HepG2 (cell line): ENCODE results near the gene VDAC2. TPM values are rescaled to one million over a fixed set of nuclear protein-coding genes. Genes with fewer than 3 reads are reported as not detected.

Source experiments
- ATAC-seq: fragments of 200-7000 bp; cut with Tn5 transposase; 3 replicates; pipeline ENCODE4 v1.9.1; 2020; ENCODE audit warnings: mild to moderate bottlenecking, moderate library complexity
- BruUV-seq: library from RNA; stranded (reverse); fragments of 400-500 nt; replicated peaks from 2 replicates; lab custom pipeline; 2021; lab: Mats Ljungman, UMichigan
- CTCF ChIA-PET: fragments of 300-600 bp; formaldehyde crosslinking; extraction: SDS; loops from one replicate; lab custom pipeline; 2021; ENCODE audit warnings: low total read pairs, inconsistent platforms, low intra/inter-chr PET ratio; lab: Yijun Ruan, JAX
- POLR2A ChIA-PET: fragments of 350-600 bp; sonication (Branson Sonifier 250); formaldehyde crosslinking; loops from one replicate; lab custom pipeline; 2020; ENCODE audit warnings: antibody characterized with exemption, inconsistent platforms; lab: Yijun Ruan, JAX
- DNase-seq: peaks from one replicate; pipeline ENCODE4 v3.0.0-alpha.2; 2015; ENCODE audit warnings: low spot score
- FAIRE-seq: peaks from 3 replicates; lab custom pipeline; 2011; peaks lifted over from hg19 to GRCh38; lab: Jason Lieb, UNC
- H2AFZ ChIP-seq: one replicate; pipeline ENCODE4 v1.6.1; 2011; ENCODE audit warnings: low read length, inconsistent platforms
- H3K27ac ChIP-seq: fragments of 300-600 bp; 3 replicates; pipeline ENCODE4 v1.8.0; 2011; ENCODE audit warnings: mixed run types, mild to moderate bottlenecking, mixed read lengths, low read length, inconsistent platforms; ENCODE audit not compliant: insufficient read depth; ENCODE audit errors: extremely low read length
- H3K27me3 ChIP-seq, 2 experiments: fragments of 200-600 bp in 1 of 2; 2 replicates in 1 of 2; 3 replicates in 1 of 2; pipeline versions ENCODE4 v1.6.0 to v1.8.0; 2011; ENCODE audit warnings: low read length in 2 of 2, mild to moderate bottlenecking in 2 of 2, moderate library complexity in 2 of 2, inconsistent platforms in 1 of 2; ENCODE audit not compliant: insufficient read depth in 2 of 2, control insufficient read depth in 1 of 2
- H3K36me3 ChIP-seq, 2 experiments: fragments of 200-600 bp in 1 of 2; replicated peaks in 1 of 2; 2 replicates in 1 of 2; 3 replicates in 1 of 2; pipeline versions ENCODE4 v1.5.1 to v1.8.0; 2011; ENCODE audit warnings: low read length in 2 of 2, inconsistent platforms in 1 of 2; ENCODE audit not compliant: insufficient read depth in 2 of 2, control insufficient read depth in 1 of 2
- H3K4me1 ChIP-seq: 2 replicates; pipeline ENCODE4 v1.5.1; 2012; ENCODE audit warnings: low read length, inconsistent platforms; ENCODE audit not compliant: insufficient read depth
- H3K4me2 ChIP-seq: 2 replicates; pipeline ENCODE4 v1.6.0; 2011; ENCODE audit warnings: low read depth, low read length, inconsistent platforms
- H3K4me3 ChIP-seq, 3 experiments: fragments of 200-600 bp in 1 of 3; sonication (generic), shearing (Covaris generic) in 1 of 3; replicated peaks in 1 of 3; 2 replicates each; pipeline ENCODE4 v1.5.1; 2011 to 2016; ENCODE audit warnings: low read length in 3 of 3, inconsistent platforms in 2 of 3, low read depth in 2 of 3, mild to moderate bottlenecking in 2 of 3, control low read depth in 1 of 3, mixed read lengths in 1 of 3; ENCODE audit not compliant: insufficient read depth in 1 of 3
- H3K79me2 ChIP-seq: one replicate; pipeline ENCODE4 v1.6.1; 2011; ENCODE audit warnings: low read length, inconsistent platforms; ENCODE audit not compliant: insufficient read depth
- H3K9ac ChIP-seq: 2 replicates; pipeline ENCODE4 v1.6.0; 2011; ENCODE audit warnings: mild to moderate bottlenecking, low read depth, low read length, inconsistent platforms; ENCODE audit not compliant: insufficient read depth
- H3K9me3 ChIP-seq: 2 replicates; pipeline ENCODE4 v1.5.1; 2012; ENCODE audit warnings: mild to moderate bottlenecking, low read length
- H4K20me1 ChIP-seq: 2 replicates; pipeline ENCODE4 v1.6.0; 2011; ENCODE audit warnings: inconsistent platforms, mild to moderate bottlenecking, low read length, moderate library complexity; ENCODE audit not compliant: insufficient read depth
- FLYWCH1 ChIP-seq: sonication (generic); formaldehyde crosslinking; IDR thresholded peaks from 2 replicates; pipeline ENCODE4 v1.8.1; 2023; ENCODE audit warnings: mild to moderate bottlenecking, missing genetic modification reagents
- HES4 ChIP-seq: sonication (generic); formaldehyde crosslinking; IDR thresholded peaks from 2 replicates; pipeline ENCODE4 v1.9.0; 2021; ENCODE audit warnings: mild to moderate bottlenecking, missing genetic modification reagents, borderline replicate concordance
- MBD4 ChIP-seq: IDR thresholded peaks from 2 replicates; pipeline ENCODE4 v1.6.1; 2012; ENCODE audit warnings: low read length, inconsistent platforms, borderline replicate concordance
- MTA1 ChIP-seq: sonication (generic); formaldehyde crosslinking; IDR thresholded peaks from 2 replicates; pipeline ENCODE4 v1.4.0; 2020; ENCODE audit warnings: missing genetic modification reagents, mild to moderate bottlenecking, borderline replicate concordance
- MXD4 ChIP-seq: IDR thresholded peaks from 2 replicates; pipeline ENCODE4 v1.6.1; 2016; ENCODE audit warnings: mild to moderate bottlenecking, missing biosample characterization, missing genetic modification reagents
- PHB2 ChIP-seq: fragments of 450-650 bp; IDR thresholded peaks from 2 replicates; pipeline ENCODE4 v1.6.1; 2018; ENCODE audit not compliant: partially characterized antibody
- SOX13 ChIP-seq, 3 experiments: fragments of 450-650 bp in 1 of 3; sonication (generic) in 1 of 3; formaldehyde crosslinking in 1 of 3; IDR thresholded peaks in 2 of 3; conservative IDR thresholded peaks in 1 of 3; 2 replicates each; pipeline versions ENCODE4 v1.5.0 to v1.6.1; 2016 to 2020; ENCODE audit warnings: antibody characterized with exemption in 1 of 3, mild to moderate bottlenecking in 1 of 3, missing compliant biosample characterization in 1 of 3, missing genetic modification reagents in 1 of 3, moderate library complexity in 1 of 3
- ZFP36L2 ChIP-seq: sonication (generic); formaldehyde crosslinking; IDR thresholded peaks from 2 replicates; pipeline ENCODE4 v1.4.0; 2020; ENCODE audit warnings: missing genetic modification reagents
- ZNF343 ChIP-seq: sonication (generic); formaldehyde crosslinking; IDR thresholded peaks from 2 replicates; pipeline ENCODE4 v1.4.0; 2020; ENCODE audit warnings: mild to moderate bottlenecking, missing genetic modification reagents
- ZNF891 ChIP-seq: sonication (generic); formaldehyde crosslinking; IDR thresholded peaks from 2 replicates; pipeline ENCODE4 v1.5.0; 2020; ENCODE audit warnings: mild to moderate bottlenecking, missing genetic modification reagents
- WGBS: methylation state at CpG from one replicate; pipeline ENCODE4 v1.1.6; 2017; ENCODE audit warnings: low lambda C conversion rate; 5-methylcytosine and 5-hydroxymethylcytosine counted together
- in situ Hi-C: cut with HindIII; loops from 2 replicates; pipeline ENCODE4 v1.10.0; 2017; ENCODE audit warnings: low pct_unique_long_range_greater_than_20kb; ENCODE audit not compliant: extremely low pct_ligation_motif_present
- intact Hi-C: fragments of 100-400 bp; cut with micrococcal nuclease; formaldehyde crosslinking; loops from one replicate; pipeline ENCODE4 v1.10.0; 2022; ENCODE audit not compliant: unreplicated experiment
- polyA plus RNA-seq, 8 experiments: library from polyadenylated mRNA; depleted of rRNA in 3 of 8; stranded (reverse) in 7 of 8; unstranded in 1 of 8; fragments of >200 nt; fragmentation: Illumina TruSeq in 4 of 8; extraction: Trizol in 4 of 8; gene quantifications; 2 replicates each; pipeline versions ENCODE4 v1.2.1 to v1.2.3, GENCODE V29; 2011 to 2016; ENCODE audit warnings: low read depth in 4 of 8, missing spikeins in 1 of 8, mixed read lengths in 1 of 8; ENCODE audit not compliant: insufficient read depth in 1 of 8
- total RNA-seq, 5 experiments: library from RNA; depleted of rRNA; stranded (reverse); fragments of >200 nt; fragmentation: Illumina TruSeq; extraction: Trizol; gene quantifications; 2 replicates each; pipeline ENCODE4 v1.2.3, GENCODE V29; 2016; ENCODE audit warnings: low read depth in 1 of 5
- TF ChIP-seq, protein P1 (sequence below): IDR thresholded peaks from 2 replicates; pipeline ENCODE4 v1.6.1; 2012; ENCODE audit warnings: low read depth, low read length, improper control_type of control experiment
- TF ChIP-seq, protein P2 (sequence below), 2 experiments: sonication (generic) in 1 of 2; formaldehyde crosslinking in 1 of 2; IDR thresholded peaks; 2 replicates each; pipeline versions ENCODE4 v1.4.0 to v1.6.1; 2018 to 2020; ENCODE audit warnings: missing genetic modification reagents in 2 of 2, borderline replicate concordance in 1 of 2, low read depth in 1 of 2, mild to moderate bottlenecking in 1 of 2, missing biosample characterization in 1 of 2

Gene VDAC2
- total and polyA plus RNA-seq, 2 of the 13 experiments (the other 11 are each of a cell fraction or from before 2014, with no cell fraction given): 67.9 to 222 TPM

DNA sequence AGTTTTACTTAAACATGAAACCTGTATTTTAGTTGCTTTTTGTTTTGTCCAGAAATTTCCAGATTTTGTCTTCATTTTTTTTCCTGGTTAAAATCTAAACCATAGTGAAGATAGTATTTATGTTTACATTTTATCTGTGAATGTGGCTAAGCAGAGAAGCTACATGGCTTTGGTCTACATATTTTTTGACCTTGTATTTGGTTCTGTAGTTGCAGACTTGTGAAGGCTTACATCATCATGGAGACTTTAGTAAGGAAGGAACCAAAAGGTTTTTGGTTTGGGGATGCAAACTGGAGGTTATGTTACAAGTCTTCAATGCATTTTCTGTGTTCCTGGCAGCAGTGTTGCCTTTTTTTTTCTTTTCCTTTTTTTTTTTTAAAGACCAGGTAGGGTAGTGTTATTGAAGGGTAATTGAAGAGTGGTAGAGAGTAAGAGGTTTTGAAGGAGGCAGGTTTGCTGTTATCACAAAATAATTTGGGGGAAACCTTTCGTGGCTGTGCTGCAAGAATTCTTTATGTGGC, 30.9 kb upstream of the VDAC2 start:
- no peak overlapping the region for H2AFZ ChIP-seq
- H3K27me3 ChIP-seq: no peaks in the 10 kb centered on the region
- H3K9ac ChIP-seq: no peak overlapping the region
- TF ChIP-seq ZNF343 (CRISPR knock-in tag) (no peak), PHB2 (no peak), SOX13 (IDR thresholded peaks at IDR 0.05) (no peak), SOX13 (CRISPR knock-in tag; conservative IDR thresholded peaks at IDR 0.05 in 1 of 2, IDR thresholded peaks at IDR 0.05 in 1 of 2) (no peak), MTA1 (CRISPR knock-in tag) (no peak), HES4 (no peak)
- BruUV-seq: TSS peak; percentile 10
- H3K9me3 ChIP-seq: no peaks in the 10 kb centered on the region
- 95% methylated on average over 1 of the region's 1 CpG for WGBS
- no peaks in the 10 kb centered on the region for H4K20me1 ChIP-seq
- H3K79me2 ChIP-seq: no peaks in the 10 kb centered on the region
- no peak overlapping the region for H3K4me2 ChIP-seq
- ChIA-PET CTCF (no interaction called here), POLR2A (no interaction called here)
- no peak overlapping the region for H3K4me3 ChIP-seq
- ATAC-seq (no peak), DNase-seq (no peak), FAIRE-seq (no peak)
- H3K27ac ChIP-seq: no peak overlapping the region
- in situ Hi-C loops (no loop called here), intact Hi-C loops (no loop called here)
- no peaks in the 10 kb centered on the region for H3K4me1 ChIP-seq
- H3K36me3 ChIP-seq: peaks cover 3 to 24% of the 10 kb centered on the region in 2 experiments; a peak in 4 of 5 replicates

DNA sequence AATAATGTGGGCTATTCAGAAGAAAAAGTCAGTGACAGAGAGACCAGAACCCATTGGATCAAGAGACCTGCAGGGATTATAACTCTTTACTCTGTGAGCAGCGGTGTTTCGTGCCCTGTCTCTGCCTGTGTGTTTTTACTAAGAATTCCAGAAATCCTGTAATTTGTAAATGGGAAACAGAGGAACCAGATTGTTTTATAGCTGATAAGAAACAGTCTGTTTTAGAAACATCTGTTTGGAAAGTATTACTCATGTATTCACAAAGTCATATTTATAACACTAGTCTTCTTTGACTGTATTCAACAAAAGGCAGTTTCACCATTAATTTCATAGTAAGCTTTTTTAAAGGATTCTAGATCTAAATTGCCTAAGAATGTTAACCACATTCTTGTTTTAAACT, 30.0 kb upstream of the VDAC2 start:
- 96% methylated on average over 2 of the region's 2 CpGs for WGBS
- no peaks in the 10 kb centered on the region for H3K9me3 ChIP-seq
- no peaks in the 10 kb centered on the region for H3K79me2 ChIP-seq
- H3K4me3 ChIP-seq: no peak overlapping the region
- DNase-seq: no peak
- POLR2A ChIA-PET: no interaction called here
- in situ Hi-C loops (no loop called here), intact Hi-C loops (no loop called here)
- H3K9ac ChIP-seq: no peak overlapping the region
- no TSS peak for BruUV-seq
- H3K27me3 ChIP-seq: no peaks in the 10 kb centered on the region
- no peak for ATAC-seq
- H4K20me1 ChIP-seq: no peaks in the 10 kb centered on the region
- H2AFZ ChIP-seq: no peak overlapping the region
- no peak overlapping the region for H3K27ac ChIP-seq
- FAIRE-seq: no peak
- TF ChIP-seq, protein P1, sequence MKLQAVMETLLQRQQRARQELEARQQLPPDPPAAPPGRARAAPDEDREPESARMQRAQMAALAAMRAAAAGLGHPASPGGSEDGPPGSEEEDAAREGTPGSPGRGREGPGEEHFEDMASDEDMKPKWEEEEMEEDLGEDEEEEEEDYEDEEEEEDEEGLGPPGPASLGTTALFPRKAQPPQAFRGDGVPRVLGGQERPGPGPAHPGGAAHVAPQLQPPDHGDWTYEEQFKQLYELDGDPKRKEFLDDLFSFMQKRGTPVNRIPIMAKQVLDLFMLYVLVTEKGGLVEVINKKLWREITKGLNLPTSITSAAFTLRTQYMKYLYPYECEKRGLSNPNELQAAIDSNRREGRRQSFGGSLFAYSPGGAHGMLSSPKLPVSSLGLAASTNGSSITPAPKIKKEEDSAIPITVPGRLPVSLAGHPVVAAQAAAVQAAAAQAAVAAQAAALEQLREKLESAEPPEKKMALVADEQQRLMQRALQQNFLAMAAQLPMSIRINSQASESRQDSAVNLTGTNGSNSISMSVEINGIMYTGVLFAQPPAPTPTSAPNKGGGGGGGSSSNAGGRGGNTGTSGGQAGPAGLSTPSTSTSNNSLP: no peak
- TF ChIP-seq MBD4 (no peak), ZFP36L2 (CRISPR knock-in tag) (no peak), FLYWCH1 (CRISPR knock-in tag) (no peak), ZNF891 (CRISPR knock-in tag) (no peak), MXD4 (CRISPR knock-in tag) (no peak)
- TF ChIP-seq, protein P2, sequence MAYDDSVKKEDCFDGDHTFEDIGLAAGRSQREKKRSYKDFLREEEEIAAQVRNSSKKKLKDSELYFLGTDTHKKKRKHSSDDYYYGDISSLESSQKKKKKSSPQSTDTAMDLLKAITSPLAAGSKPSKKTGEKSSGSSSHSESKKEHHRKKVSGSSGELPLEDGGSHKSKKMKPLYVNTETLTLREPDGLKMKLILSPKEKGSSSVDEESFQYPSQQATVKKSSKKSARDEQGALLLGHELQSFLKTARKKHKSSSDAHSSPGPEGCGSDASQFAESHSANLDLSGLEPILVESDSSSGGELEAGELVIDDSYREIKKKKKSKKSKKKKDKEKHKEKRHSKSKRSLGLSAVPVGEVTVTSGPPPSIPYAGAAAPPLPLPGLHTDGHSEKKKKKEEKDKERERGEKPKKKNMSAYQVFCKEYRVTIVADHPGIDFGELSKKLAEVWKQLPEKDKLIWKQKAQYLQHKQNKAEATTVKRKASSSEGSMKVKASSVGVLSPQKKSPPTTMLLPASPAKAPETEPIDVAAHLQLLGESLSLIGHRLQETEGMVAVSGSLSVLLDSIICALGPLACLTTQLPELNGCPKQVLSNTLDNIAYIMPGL (CRISPR knock-in tag; IDR thresholded peaks at IDR 0.05; ENCODE audit: borderline replicate concordance in 1 of 2, low read depth in 1 of 2): no peak
- peaks cover 3 to 22% of the 10 kb centered on the region in 2 experiments; a peak in 4 of 5 replicates for H3K36me3 ChIP-seq
- peaks cover 7% of the 10 kb centered on the region for H3K4me1 ChIP-seq
- CTCF ChIA-PET: no interaction called here
- H3K4me2 ChIP-seq: no peak overlapping the region
